Activated CD4-positive, alpha-beta T cell treated with anti-CD3 and anti-CD28 coated beads, Interleukin-2, Interleukin-6, amounts not matched to agents 100 ng/mL and 50 ng/mL, durations not matched to agents 16 hours and 8 hours (primary cell): ENCODE data around the gene TMEFF2.
A peak's percentile ranks its signal among the peaks of the same experiment; 100 is the strongest.

Experiments
- DNase-seq: peaks from one replicate; pipeline ENCODE4 v3.0.0-alpha.2; 2020

The TMEFF2 gene, protein sequence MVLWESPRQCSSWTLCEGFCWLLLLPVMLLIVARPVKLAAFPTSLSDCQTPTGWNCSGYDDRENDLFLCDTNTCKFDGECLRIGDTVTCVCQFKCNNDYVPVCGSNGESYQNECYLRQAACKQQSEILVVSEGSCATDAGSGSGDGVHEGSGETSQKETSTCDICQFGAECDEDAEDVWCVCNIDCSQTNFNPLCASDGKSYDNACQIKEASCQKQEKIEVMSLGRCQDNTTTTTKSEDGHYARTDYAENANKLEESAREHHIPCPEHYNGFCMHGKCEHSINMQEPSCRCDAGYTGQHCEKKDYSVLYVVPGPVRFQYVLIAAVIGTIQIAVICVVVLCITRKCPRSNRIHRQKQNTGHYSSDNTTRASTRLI

GRCh38 chr2:192194866-192195547 lies at the start of gene TMEFF2:
TMEFF2 (minus strand) TSS chr2:192194933; CDS start chr2:192194524, 409 bp downstream.
- peak; percentile 71 for DNase-seq

- no peak for DNase-seq
Observed at GRCh38 chr2:192243488-192243887, 48.8 kb upstream of the TMEFF2 start.

DNA sequence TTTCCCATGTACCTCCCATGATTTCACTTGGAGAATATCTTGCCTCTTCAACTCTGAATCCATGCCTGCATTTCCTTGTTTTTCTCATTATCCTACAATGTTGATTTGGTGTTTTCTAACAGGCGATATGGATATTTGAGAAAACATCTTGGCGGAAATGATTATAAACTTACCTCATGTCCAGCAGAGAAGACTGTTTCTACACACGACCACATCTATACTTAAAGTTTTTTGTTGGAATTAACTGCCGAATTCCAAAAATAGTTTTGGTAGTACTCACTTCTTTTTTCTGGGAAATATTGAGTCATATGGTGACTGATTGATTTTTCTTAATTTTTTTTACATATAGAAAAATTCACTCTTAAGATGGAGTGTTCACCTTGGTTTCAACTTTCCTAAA lies 41.4 kb upstream of the TMEFF2 start:
- no peak for DNase-seq

DNA sequence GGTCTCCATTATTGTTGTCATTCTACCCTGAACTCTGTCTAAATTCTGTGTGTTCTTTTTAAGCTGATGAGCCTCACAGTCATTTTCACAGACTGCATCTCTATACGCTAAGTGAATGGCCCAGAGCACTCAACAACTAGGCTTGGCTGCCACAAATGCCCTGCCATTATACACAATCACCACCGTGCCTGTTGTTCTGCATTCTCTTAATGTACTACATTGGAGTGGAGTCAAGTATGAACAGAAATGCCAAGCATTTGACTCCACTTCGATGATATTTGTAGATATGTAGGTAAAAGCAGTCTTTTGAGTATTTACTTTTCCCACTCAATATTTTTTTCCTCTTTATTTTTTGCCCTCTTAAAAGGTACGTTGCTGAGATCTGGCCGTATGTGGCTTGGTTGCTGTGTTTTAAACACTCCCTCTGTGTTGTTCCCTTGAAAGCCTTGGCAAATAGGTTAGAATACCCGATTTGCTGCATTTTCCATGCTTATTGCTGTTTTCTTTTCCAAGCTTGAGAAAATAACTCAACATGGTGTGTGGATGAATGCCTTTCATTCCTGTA lies 36.2 kb upstream of the TMEFF2 start:
- no peak for DNase-seq

- DNase-seq: no peak
Observed at GRCh38 chr2:192228685-192229084, 34.0 kb upstream of the TMEFF2 start.

- no peak for DNase-seq
Observed at GRCh38 chr2:192218970-192219369, 24.2 kb upstream of the TMEFF2 start.

- no peak for DNase-seq
Observed at GRCh38 chr2:192218377-192218776, 23.6 kb upstream of the TMEFF2 start.

- no peak for DNase-seq
Observed at GRCh38 chr2:192216336-192216735, 21.6 kb upstream of the TMEFF2 start.

DNA sequence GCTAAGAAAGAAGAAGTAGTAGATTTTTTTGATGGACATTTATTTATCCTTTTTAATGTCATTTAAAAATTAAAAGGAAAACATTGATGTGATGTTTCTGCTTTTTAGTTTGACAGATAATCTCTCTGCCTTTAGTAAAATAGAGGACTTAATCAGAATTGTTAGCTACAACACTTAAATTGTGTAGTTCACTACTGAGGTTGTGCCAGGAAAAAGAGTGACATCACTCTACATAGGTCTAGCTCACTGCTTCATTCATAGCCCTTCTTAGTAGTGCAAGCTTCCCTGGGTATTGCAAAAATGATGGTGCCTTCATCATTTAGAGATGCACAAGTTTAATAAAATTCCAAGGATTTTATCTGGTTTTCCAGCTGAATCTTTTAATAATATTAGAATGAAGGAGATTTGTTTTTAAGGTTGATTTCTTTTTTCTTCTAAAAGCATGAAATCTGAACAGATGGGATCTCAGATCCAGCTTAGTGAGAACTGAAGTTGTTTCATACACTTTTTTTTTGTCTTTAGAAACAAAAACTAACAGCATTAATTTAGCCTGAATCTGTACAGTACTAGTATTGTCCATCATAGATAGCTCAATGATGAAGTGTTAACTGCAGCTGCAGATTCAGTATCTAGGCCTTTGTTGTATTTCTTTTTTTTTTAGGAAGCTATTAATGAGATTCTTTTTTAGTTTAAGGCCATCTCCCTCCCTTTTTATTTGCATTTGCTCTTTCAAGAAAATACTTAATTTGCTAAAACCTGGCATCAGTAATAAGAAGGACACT lies 20.6 kb upstream of the TMEFF2 start:
- no peak for DNase-seq

GRCh38 chr2:192208848-192209247 lies 14.1 kb upstream of the TMEFF2 start:
- no peak for DNase-seq

DNA sequence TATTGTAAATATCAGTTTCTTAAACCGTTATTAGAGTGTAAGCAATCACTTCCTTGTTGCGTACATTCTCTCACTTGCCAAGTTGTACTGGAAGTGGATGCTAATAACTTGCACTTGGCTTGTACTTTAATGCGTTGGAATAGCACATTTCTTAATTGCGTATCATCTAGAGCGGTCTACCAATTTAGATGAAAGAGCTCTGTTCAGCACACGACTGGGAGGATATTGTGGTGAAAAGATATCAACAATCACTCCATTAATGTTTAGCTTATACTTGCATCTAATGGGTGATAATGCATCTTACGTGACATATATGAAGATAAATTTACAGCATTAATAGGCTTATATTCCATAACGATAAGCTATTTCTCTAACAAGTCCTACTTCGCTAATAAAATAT lies 11.7 kb upstream of the TMEFF2 start:
- no peak for DNase-seq

GRCh38 chr2:192203876-192204275 lies 9.1 kb upstream of the TMEFF2 start:
- DNase-seq: no peak

DNA sequence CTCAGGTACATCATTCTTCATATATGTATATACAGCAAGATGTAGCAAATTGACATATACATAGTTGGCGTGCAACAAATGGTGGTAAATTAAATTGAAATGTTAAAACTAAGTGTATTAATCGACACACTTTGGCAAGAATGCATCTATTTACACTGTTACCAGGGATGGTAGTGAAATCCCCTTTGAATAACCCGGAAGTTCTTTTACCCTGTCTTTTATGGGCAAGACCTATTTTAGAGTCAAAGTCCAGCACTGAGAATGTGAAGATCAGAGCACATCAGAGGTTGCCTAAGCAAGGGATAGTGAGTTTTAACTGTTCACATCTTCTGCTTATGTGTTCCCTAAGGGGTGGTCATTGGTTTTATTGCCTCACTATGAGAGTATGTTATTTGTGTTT lies 7.6 kb upstream of the TMEFF2 start:
- DNase-seq: no peak

DNA sequence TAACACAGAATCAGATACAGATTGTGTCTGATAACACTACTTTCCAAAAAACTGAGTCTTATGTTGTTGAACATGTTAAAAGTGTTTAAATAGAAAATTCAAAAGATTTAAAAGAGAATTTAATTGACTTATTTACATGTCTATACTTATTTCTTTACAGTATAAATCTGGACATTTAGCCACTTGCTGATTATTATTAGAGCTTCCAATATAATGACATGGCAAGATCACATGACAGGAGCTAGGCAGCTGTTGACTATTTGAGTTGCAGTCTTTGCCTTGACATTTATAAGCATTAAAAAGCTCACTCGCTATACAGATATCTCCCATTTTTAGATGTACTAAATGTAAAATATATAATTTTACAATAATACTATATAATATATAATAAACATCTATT lies 6.4 kb upstream of the TMEFF2 start:
- DNase-seq: no peak

- DNase-seq: no peak
Observed at GRCh38 chr2:192197357-192197756, 2.6 kb upstream of the TMEFF2 start.

DNA sequence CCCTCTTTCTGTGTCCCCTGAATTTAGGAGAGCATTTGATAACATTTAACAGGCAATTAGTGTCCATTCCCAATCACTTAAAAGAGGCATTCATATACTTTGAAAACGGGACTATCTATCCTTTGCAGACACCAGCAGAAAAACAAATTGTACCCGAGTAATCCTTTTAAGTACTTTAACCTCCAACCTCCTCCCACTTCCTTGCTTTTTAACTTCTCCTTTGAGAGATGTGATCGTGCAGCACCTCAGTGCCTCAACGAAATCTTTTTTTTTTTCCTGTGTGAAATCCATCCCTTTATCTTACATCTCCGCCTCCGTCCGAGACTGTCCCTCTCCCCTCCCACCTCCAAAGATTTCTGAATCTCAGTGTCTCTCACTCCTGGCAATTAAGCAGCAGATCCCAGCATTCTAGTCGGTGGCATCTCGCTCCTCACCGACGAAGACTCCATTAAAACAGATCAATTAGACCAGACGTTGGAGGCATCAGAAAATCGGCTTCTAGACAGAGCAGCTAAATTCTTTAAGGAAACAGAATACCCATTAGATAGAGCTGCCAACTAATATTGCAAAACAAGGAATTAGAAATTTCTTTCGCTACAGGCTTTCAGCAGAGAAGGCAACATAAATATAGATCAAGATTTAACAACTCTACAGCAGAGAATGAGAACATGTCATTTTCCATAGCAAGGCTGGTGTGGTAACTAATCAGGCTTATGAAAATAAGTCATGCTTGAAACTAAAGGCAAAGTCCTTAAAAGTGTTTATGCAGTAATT lies 1.9 kb upstream of the TMEFF2 start:
- no peak for DNase-seq

GRCh38 chr2:192195548-192196418 lies 1.1 kb upstream of the TMEFF2 start:
- DNase-seq: no peak

DNA sequence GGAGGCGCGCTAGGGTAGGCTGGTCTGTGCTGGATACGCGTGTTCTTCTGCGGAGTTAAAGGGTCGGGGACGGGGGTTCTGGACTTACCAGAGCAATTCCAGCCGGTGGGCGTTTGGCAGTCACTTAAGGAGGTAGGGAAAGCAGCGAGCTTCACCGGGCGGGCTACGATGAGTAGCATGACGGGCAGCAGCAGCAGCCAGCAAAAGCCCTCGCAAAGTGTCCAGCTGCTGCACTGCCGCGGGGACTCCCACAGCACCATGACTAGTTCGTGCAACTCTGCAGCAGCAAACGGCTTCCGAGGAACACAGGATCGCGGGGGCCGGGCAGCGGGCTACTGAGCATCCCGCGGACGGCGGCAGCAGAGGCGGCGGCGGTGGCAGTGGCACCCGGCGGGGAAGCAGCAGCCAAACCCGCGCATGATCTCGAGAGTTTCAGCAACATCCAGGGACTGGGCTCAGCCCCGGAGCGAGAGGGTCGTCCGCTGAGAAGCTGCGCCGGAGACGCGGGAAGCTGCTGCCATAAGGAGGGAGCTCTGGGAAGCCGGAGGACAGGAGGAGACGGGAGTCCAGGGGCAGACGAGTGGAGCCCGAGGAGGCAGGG lies 368 bp downstream of the TMEFF2 start:
- DNase-seq: no peak

DNA sequence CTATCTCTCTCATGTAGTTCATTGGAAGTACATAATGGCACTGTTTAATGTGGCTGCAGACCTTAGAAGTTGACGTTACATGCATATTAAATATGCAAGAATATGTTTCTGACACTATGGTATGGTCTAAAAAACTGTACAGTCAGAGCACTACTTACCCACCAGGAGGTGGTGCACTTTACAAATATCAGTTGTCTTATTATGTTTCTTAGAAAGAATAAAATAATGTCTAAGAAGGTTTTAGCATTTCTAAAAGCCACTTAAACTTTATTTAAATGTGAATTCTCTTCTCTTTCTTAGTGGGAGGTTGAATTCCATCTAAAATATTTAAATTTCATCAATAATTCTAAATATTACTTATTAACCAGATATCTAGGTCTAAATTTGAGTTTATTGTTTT lies 4.3 kb downstream of the TMEFF2 start:
- no peak for DNase-seq

DNA sequence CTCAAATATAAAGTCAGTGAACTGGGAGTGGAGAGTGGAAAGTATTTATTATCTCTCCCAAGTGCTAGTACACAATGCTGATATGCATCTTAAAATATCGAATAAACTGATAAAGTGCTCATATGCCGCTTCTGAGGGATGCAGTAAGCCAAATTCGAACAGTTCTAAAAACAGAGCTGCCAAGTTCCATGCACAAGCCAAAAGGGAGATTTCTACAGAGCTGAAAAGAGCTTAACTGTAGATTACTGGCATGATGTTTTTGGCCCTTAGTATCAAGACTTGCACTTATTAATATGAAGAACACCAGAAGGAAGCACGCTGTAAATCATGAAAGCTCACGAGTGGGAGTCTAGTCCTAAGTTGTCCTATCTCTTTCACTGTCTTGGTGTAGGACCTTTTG lies 7.9 kb downstream of the TMEFF2 start:
- DNase-seq: no peak

DNA sequence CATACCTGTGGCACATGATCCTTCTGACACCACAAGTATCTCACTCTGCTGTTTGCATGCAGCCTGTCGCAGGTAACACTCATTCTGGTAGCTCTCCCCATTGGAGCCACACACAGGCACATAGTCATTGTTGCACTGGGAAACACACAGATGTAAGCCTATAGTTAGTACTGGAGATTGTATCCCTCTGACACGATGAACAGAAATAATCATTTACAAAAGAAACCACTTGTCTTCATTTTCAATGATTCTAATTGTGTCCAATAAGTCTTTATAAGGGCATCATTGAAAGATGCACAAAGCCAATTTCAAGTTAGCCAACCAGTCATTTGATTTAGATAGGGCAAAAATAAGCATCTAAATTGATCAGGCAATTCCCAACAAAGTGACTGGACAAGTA lies 10.4 kb downstream of the TMEFF2 start:
- DNase-seq: no peak
